DND-41 (cell line): ENCODE measurements around the gene MORN1.

ENCODE experiments used
- CTCF ChIP-seq: IDR thresholded peaks from 2 replicates; pipeline ENCODE4 v1.5.1; 2012; ENCODE audit warnings: borderline replicate concordance, low read length, moderate library complexity, mild to moderate bottlenecking; ENCODE audit not compliant: poor library complexity, severe bottlenecking; ENCODE audit errors: extremely low read depth
- EZH2 ChIP-seq: IDR thresholded peaks from 3 replicates; pipeline ENCODE4 v1.6.1; 2012; ENCODE audit warnings: borderline replicate concordance, low read depth, mild to moderate bottlenecking, moderate library complexity, low read length, inconsistent platforms; ENCODE audit not compliant: severe bottlenecking

GRCh38 chr1:2306151-2306978 is 85.0 kb downstream of the MORN1 start:
- TF ChIP-seq CTCF (no peak), EZH2 (no peak)
